ENCODE measurements around the gene SRC. TPM values are rescaled to one million over a fixed set of nuclear protein-coding genes. Genes with fewer than 3 reads are reported as not detected.

SRC gene
- total RNA-seq, 1 donor from 2014 or later: 6.7 TPM

DNA sequence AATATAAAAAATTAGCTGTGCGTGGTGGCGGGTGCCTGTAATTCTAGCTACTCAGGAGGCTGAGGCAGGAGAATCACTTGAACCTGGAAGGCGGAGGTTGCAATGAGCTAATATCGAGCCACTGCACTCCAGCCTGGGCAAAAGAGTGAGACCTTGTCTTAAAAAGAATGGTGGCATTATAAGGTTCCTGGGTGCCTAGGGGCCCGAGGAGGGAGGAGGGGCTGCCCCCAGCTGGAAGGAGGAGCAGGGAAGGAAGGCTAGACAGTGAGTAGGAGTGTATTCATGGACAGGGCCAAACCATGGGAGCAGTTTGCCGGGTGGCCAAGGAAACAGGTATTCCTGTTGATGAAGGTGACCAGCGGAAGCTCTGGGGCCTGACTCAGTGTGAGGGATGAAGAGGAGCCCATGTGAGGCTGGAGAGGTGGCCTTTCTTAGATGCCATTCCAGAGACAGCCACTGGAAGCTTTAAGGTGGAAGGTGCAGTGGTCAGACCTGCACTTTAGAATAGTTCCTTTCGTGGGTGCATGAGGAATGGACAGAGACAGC, 32.3 kb upstream of the SRC start:
- intact Hi-C loops (cut with DNase I): no loop called here
- ATAC-seq (ENCODE audit: poor library complexity) (no peak), DNase-seq (no peak)

- ATAC-seq (ENCODE audit: poor library complexity) (no peak), DNase-seq (peak; percentile 39)
- intact Hi-C loops (cut with DNase I): no loop called here
These were observed 31.8 kb upstream of the SRC start for GRCh38 chr20:37314099-37314498.

GRCh38 chr20:37314617-37315016, 31.3 kb upstream of the SRC start:
- ATAC-seq (ENCODE audit: poor library complexity) (peak; percentile 58), DNase-seq (peak; percentile 82)
- intact Hi-C loops (cut with DNase I): no loop called here

DNA sequence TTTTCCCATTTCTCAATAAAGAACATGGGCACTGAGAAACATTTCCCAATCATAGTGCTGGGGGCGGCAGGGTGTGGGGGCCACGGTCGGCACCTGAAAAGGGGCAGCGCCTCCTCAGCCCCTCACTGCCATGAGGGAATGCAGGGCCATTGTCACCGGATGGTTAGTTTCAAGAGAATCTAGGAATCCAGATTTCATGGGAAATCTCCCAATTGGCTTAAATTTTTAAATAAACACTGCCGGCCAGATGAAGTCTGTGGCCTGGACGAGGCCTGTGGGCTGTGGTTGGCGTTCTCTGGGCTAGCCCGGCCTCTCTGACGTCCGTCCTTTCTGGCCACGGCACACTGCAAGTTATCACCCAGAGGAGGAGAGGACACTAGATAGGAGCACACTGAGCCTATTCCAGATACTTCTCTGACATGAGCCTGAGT, 30.9 kb upstream of the SRC start:
- intact Hi-C loops (cut with DNase I): no loop called here
- ATAC-seq (ENCODE audit: poor library complexity): peak; percentile 96
- DNase-seq: peak; percentile 88

GRCh38 chr20:37315452-37316110, 30.4 kb upstream of the SRC start:
- ATAC-seq (ENCODE audit: poor library complexity): peak; percentile 56
- intact Hi-C loops (cut with DNase I): no loop called here
- no peak for DNase-seq

- no peak for ATAC-seq (ENCODE audit: poor library complexity)
- intact Hi-C loops (cut with DNase I): no loop called here
- no peak for DNase-seq
These were observed 29.7 kb upstream of the SRC start for GRCh38 chr20:37316116-37316774.

- ATAC-seq (ENCODE audit: poor library complexity): no peak
- no peak for DNase-seq
- intact Hi-C loops (cut with DNase I): no loop called here
These were observed 29.2 kb upstream of the SRC start for GRCh38 chr20:37316775-37317170.

GRCh38 chr20:37317316-37317715, 28.6 kb upstream of the SRC start:
- DNase-seq (no peak), ATAC-seq (ENCODE audit: poor library complexity) (no peak)
- intact Hi-C loops (cut with DNase I): no loop called here

GRCh38 chr20:37317994-37318640, 27.8 kb upstream of the SRC start:
- ATAC-seq (ENCODE audit: poor library complexity): no peak
- intact Hi-C loops (cut with DNase I): no loop called here

DNA sequence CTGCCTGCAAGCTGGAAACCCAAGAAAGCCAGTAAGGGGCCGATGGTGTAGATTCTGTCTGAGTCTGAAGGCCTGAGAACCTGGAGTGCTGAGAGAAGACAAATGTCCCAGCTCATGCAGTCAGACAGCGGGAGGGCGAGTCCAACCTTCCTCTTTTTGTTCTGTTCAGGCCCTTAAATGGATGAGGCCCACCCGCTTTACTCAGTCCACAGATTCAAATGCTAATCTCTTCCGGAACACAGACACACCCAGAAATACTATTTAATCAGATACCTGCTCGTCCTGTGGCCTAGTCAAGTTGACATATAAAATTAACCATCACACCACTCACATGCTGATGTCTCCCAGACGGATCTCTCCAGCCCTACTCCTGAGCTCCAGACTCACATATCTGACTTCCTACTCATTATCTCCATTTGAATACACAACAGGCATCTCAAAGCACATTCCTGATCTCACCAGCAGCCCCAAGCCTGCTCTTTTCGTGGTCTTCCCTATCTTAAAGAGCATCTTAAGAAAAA, 26.7 kb upstream of the SRC start:
- ATAC-seq (ENCODE audit: poor library complexity): no peak
- intact Hi-C loops (cut with DNase I): no loop called here
- no peak for DNase-seq

More at GRCh38 chr20:37317994-37318640, 27.8 kb upstream of the SRC start:
- DNase-seq: no peak

DNA sequence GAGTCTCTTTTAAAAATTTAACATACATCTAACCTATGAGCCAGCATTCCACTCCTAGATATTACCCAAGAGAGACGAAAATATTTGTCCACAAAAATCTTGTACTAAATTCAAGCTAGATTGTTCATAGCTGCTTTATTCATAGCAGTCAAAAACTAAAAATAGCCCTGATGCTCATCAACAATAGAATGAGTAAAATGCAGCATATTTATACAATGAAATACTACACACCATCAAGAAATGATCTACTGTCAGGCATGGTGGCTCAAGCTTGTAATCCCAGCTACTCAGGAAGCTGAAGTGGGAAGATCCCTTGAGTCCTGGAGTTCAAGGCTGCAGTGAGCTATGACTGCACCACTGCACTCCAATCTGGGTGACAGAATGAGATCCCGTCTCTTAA, 22.0 kb upstream of the SRC start:
- no peak for ATAC-seq (ENCODE audit: poor library complexity)
- DNase-seq: no peak
- intact Hi-C loops (cut with DNase I): no loop called here

GRCh38 chr20:37325206-37325605, 20.7 kb upstream of the SRC start:
- no peak for ATAC-seq (ENCODE audit: poor library complexity)
- intact Hi-C loops (cut with DNase I): no loop called here
- DNase-seq: no peak

GRCh38 chr20:37326666-37327065, 19.3 kb upstream of the SRC start:
- ATAC-seq (ENCODE audit: poor library complexity): no peak
- no peak for DNase-seq

GRCh38 chr20:37327748-37328147, 18.2 kb upstream of the SRC start:
- ATAC-seq (ENCODE audit: poor library complexity) (peak; percentile 77), DNase-seq (peak; percentile 90)
- intact Hi-C loops (cut with DNase I): no loop called here

More at GRCh38 chr20:37326666-37327065, 19.3 kb upstream of the SRC start:
- intact Hi-C loops (cut with DNase I): no loop called here

GRCh38 chr20:37328149-37328945, 17.6 kb upstream of the SRC start:
- no peak for ATAC-seq (ENCODE audit: poor library complexity)
- intact Hi-C loops (cut with DNase I): no loop called here
- DNase-seq: no peak

GRCh38 chr20:37329481-37330165, 16.3 kb upstream of the SRC start:
- DNase-seq (no peak), ATAC-seq (ENCODE audit: poor library complexity) (no peak)
- intact Hi-C loops (cut with DNase I): no loop called here

- ATAC-seq (ENCODE audit: poor library complexity) (no peak), DNase-seq (no peak)
- intact Hi-C loops (cut with DNase I): no loop called here
These were observed 15.6 kb upstream of the SRC start for GRCh38 chr20:37330316-37330715.
